GM21526 (cell line): Measurements from ENCODE around the gene ACOT8.
"Not testable (repeated sequence)": the region's sequence is repeated elsewhere in the genome, so short reads cannot be mapped to it uniquely, and the experiment has no call there.

Experiments
- ATAC-seq: cut with Tn5 transposase; IDR thresholded peaks from one replicate; pipeline ENCODE4 v1.9.1; 2021; ENCODE audit warnings: moderate library complexity; ENCODE audit not compliant: unreplicated experiment, low FRiP score

The ACOT8 gene

GRCh38 chr20:45798935-45799642, 58.1 kb downstream of the ACOT8 start:
- ATAC-seq: no peak

- ATAC-seq: not testable (repeated sequence)
Measured at GRCh38 chr20:45797955-45798354, 59.2 kb downstream of the ACOT8 start.

GRCh38 chr20:45797510-45797909, 59.7 kb downstream of the ACOT8 start:
- ATAC-seq: not testable (repeated sequence)

GRCh38 chr20:45796337-45797065, 60.7 kb downstream of the ACOT8 start:
- no peak for ATAC-seq

GRCh38 chr20:45792317-45793118, 64.7 kb downstream of the ACOT8 start:
- ATAC-seq: peak; percentile 9
